HUES6 (cell line): ENCODE results near the gene HFM1.

Source experiments
- H3K27ac ChIP-seq: 2 replicates; pipeline ENCODE4 v1.7.0; 2013; ENCODE audit warnings: low read depth, mild to moderate bottlenecking, low read length, inconsistent platforms
- H3K27me3 ChIP-seq: 2 replicates; pipeline ENCODE4 v1.6.1; 2013; ENCODE audit warnings: low read length; ENCODE audit not compliant: control insufficient read depth, insufficient read depth
- H3K36me3 ChIP-seq: 2 replicates; pipeline ENCODE4 v1.6.1; 2013; ENCODE audit warnings: low read length; ENCODE audit not compliant: control insufficient read depth, insufficient read depth
- H3K4me1 ChIP-seq: 2 replicates; pipeline ENCODE4 v1.6.1; 2013; ENCODE audit warnings: low read length; ENCODE audit not compliant: control insufficient read depth, insufficient read depth
- H3K4me3 ChIP-seq: 2 replicates; pipeline ENCODE4 v1.5.1; 2013; ENCODE audit warnings: low read depth, low read length
- H3K9ac ChIP-seq: one replicate; pipeline ENCODE4 v1.6.1; 2013; ENCODE audit warnings: mild to moderate bottlenecking, low read length
- H3K9me3 ChIP-seq: 2 replicates; pipeline ENCODE4 v1.6.1; 2013; ENCODE audit warnings: low read depth, low read length; ENCODE audit not compliant: control insufficient read depth, insufficient read depth

The HFM1 gene

GRCh38 chr1:91412371-91412770, 7.7 kb upstream of the HFM1 start:
- no peak overlapping the region for H3K27ac ChIP-seq
- no peaks in the 10 kb centered on the region for H3K27me3 ChIP-seq
- no peak overlapping the region for H3K4me3 ChIP-seq
- H3K9me3 ChIP-seq, result no peaks in the 10 kb centered on the region
- H3K36me3 ChIP-seq, result no peaks in the 10 kb centered on the region
- no peaks in the 10 kb centered on the region for H3K4me1 ChIP-seq
- H3K9ac ChIP-seq, result no peak overlapping the region

DNA sequence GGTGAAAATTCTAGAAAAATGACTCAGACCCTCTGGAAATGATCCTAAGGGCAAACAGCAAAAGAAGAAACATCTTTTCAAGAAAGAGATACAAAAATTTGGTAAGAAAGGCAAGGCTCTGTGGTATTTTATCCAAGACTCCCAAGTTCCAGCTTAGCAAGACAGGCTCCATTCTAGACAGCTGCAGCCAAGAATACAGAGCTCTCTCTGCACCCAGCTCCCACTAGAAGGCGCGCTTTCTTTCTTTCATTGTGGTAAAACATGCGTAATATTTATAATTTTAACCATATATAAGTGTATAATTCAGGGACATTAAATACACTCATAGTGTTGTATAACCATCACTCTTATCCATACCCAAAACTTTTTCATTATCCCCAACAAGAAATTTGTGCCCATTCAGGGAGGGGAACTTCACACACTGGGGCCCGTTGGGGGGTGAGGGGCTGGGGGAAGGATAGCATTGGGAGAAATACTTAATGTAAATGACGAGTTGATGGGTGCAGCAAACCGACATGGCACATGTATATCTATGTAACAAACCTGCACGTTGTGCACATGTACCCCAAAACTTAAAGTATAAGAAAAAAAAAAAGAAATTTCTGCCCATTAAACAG, 2.2 kb upstream of the HFM1 start:
- H3K4me3 ChIP-seq, result no peak overlapping the region
- no peak overlapping the region for H3K27ac ChIP-seq
- no peaks in the 10 kb centered on the region for H3K36me3 ChIP-seq
- H3K9me3 ChIP-seq, result no peaks in the 10 kb centered on the region
- no peak overlapping the region for H3K9ac ChIP-seq
- H3K27me3 ChIP-seq, result no peaks in the 10 kb centered on the region
- no peaks in the 10 kb centered on the region for H3K4me1 ChIP-seq

GRCh38 chr1:91402023-91402422, 2.6 kb downstream of the HFM1 start:
- Histone ChIP-seq H3K9me3 (no peaks in the 10 kb centered on the region), H3K27ac (no peak overlapping the region), H3K27me3 (no peaks in the 10 kb centered on the region), H3K4me3 (no peak overlapping the region), H3K36me3 (no peaks in the 10 kb centered on the region), H3K4me1 (peaks cover 5% of the 10 kb centered on the region; the same call in 1 of the 2 replicates), H3K9ac (no peak overlapping the region)

DNA sequence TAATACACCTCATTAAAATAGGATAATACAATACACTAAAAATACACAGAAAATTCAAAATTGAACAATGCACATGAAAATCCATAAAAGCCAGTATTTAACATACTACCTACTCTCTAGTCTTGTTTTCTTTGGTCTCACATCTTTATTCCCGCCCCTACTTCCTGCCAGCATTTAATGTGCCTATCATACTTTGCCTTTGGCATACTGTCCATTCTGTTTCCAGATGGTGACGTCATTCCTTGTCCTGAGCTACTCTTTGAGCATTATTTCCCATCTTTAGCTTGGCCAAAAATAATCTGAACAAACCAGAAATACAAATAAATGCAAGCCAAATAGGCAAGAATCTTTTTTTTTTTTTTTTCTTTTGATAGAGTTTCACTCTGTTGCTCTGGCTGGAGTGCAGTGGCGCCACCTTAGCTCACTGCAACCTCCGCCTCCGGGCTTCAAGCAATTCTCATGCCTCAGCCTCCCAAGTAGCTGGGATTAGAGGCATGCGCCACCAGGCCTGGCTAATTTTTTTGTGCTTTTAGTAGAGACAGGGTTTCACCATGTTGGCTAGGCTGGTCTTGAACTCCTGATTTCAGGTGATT, 4.4 kb downstream of the HFM1 start:
- no peaks in the 10 kb centered on the region for H3K27me3 ChIP-seq
- H3K27ac ChIP-seq, result no peak overlapping the region
- H3K4me1 ChIP-seq, result peaks cover 5% of the 10 kb centered on the region; the same call in 1 of the 2 replicates
- H3K9me3 ChIP-seq, result no peaks in the 10 kb centered on the region
- no peaks in the 10 kb centered on the region for H3K36me3 ChIP-seq
- H3K9ac ChIP-seq, result no peak overlapping the region
- no peak overlapping the region for H3K4me3 ChIP-seq

DNA sequence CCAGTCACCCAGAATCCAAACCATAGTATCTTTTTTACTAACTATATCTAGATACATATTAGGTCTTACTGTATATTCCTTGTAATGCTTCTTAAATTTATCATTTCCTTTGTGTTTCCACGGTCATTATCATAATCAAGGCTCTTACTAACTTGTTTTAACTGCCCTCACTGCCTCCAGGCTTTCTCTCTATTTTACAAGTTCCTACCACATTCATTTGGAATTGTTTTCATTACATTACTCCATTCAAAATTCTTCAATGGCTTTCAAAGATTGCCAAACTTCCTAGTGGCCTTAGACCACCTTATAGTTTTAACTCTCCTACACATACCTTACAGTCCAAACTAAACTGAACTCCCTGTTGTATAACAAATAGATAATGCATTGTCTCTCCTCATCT, 6.3 kb downstream of the HFM1 start:
- no peak overlapping the region for H3K27ac ChIP-seq
- no peak overlapping the region for H3K9ac ChIP-seq
- peaks cover 5% of the 10 kb centered on the region; the same call in 1 of the 2 replicates for H3K4me1 ChIP-seq
- no peaks in the 10 kb centered on the region for H3K9me3 ChIP-seq
- H3K27me3 ChIP-seq, result no peaks in the 10 kb centered on the region
- H3K4me3 ChIP-seq, result no peak overlapping the region
- H3K36me3 ChIP-seq, result no peaks in the 10 kb centered on the region

- Histone ChIP-seq H3K4me3 (no peak overlapping the region), H3K27me3 (no peaks in the 10 kb centered on the region), H3K9ac (no peak overlapping the region), H3K4me1 (peaks cover 5% of the 10 kb centered on the region; the same call in 1 of the 2 replicates), H3K36me3 (no peaks in the 10 kb centered on the region), H3K9me3 (no peaks in the 10 kb centered on the region), H3K27ac (no peak overlapping the region)
These were observed 7.0 kb downstream of the HFM1 start for GRCh38 chr1:91397605-91398004.

DNA sequence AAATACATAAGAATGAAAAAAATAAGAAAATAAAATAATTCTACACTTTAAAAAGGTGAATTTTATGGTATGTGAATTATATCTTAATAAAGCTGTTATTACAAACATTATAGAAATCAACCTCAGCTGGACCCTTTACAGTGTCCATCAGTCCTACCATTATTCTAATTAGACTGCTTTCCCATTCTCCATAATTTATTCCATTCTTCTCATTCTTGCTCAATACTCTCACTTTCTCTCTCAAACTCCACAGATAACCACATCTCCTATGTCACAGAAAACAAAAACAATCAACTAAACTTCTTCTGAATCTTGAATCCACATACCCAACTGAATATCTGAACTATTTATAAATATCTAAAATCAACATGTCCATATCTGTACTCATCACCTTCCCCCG, 11.6 kb downstream of the HFM1 start:
- H3K4me3 ChIP-seq, result no peak overlapping the region
- H3K27me3 ChIP-seq, result no peaks in the 10 kb centered on the region
- no peak overlapping the region for H3K27ac ChIP-seq
- no peak overlapping the region for H3K9ac ChIP-seq
- 0 out of 2 replicates have a peak, but pooled peaks cover under 1% of the 10 kb centered on the region for H3K4me1 ChIP-seq
- H3K36me3 ChIP-seq, result no peaks in the 10 kb centered on the region
- H3K9me3 ChIP-seq, result no peaks in the 10 kb centered on the region

DNA sequence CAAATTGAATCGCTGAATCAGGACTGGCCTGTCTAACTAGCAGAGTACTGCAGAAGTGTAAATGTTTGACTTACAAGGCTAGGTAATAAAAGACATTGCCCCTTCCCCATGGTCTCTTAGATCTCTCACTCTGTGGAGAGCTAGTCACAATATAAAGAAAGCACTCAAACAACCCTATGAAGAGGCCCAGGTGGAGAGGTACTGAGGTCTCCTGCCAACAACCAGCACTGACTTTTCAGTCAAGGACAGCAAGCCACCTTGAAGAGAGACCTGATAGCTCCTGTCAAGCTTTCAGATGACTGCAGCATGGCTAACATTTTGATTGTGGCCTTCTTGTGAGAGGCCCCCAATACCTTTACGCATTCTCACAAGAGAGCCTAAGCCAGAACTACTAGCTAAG, 18.5 kb downstream of the HFM1 start:
- H3K9ac ChIP-seq, result no peak overlapping the region
- no peaks in the 10 kb centered on the region for H3K27me3 ChIP-seq
- no peak overlapping the region for H3K27ac ChIP-seq
- H3K36me3 ChIP-seq, result no peaks in the 10 kb centered on the region
- no peaks in the 10 kb centered on the region for H3K9me3 ChIP-seq
- H3K4me1 ChIP-seq, result no peaks in the 10 kb centered on the region
- H3K4me3 ChIP-seq, result no peak overlapping the region

DNA sequence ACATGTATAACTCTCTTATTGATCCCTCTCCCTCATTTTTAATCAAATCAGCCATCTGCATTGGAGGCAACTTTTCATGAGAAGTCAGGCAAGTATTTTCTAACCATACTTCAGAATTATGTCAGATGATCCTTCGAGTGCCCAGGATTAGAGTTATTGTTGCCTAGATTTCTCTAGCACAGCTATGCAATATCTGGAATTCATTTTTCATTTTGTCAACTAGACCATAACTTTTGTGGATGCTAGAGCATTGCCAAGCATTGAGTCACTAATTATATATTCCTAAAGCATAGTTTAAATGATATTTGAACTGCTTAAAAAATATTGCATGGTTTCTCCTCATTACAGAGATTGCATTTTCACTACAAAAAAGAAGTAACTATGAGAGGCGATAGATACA, 21.2 kb downstream of the HFM1 start:
- no peak overlapping the region for H3K4me3 ChIP-seq
- H3K4me1 ChIP-seq, result no peaks in the 10 kb centered on the region
- no peaks in the 10 kb centered on the region for H3K9me3 ChIP-seq
- no peak overlapping the region for H3K9ac ChIP-seq
- H3K27me3 ChIP-seq, result no peaks in the 10 kb centered on the region
- H3K27ac ChIP-seq, result no peak overlapping the region
- no peaks in the 10 kb centered on the region for H3K36me3 ChIP-seq

DNA sequence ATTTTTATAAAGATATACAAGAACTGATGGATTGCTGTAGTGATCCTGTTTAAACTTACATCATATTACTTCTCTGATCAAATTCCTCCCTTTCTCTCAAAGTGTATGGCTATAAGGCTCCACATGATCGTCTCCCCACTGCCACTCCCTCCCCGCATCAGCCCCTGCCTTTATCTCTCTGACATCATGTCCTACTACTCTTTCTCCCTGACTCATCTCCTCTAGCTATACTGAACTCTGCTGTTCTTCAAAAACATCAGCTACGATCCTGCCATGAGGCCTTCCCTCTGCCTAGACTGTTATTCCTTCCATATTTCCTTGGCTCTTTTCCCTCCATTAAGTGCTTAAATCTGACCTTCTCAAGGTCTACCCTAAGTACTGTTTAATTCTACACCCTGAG, 22.8 kb downstream of the HFM1 start:
- Histone ChIP-seq H3K27me3 (no peaks in the 10 kb centered on the region), H3K4me3 (no peak overlapping the region), H3K9me3 (no peaks in the 10 kb centered on the region), H3K27ac (no peak overlapping the region), H3K36me3 (no peaks in the 10 kb centered on the region), H3K9ac (no peak overlapping the region), H3K4me1 (no peaks in the 10 kb centered on the region)

- Histone ChIP-seq H3K4me3 (no peak overlapping the region), H3K9me3 (peaks cover 3% of the 10 kb centered on the region; the same call in 1 of the 2 replicates), H3K4me1 (no peaks in the 10 kb centered on the region), H3K9ac (no peak overlapping the region), H3K27ac (no peak overlapping the region), H3K27me3 (no peaks in the 10 kb centered on the region), H3K36me3 (no peaks in the 10 kb centered on the region)
These were observed 30.6 kb downstream of the HFM1 start for GRCh38 chr1:91374086-91374485.
